Measurements from ENCODE around the gene RPL7A. TPM values are rescaled to one million over a fixed set of nuclear protein-coding genes. Genes with fewer than 3 reads are reported as not detected.

Gene RPL7A
- total and polyA plus RNA-seq, 2 of the 13 experiments (the other 11 are each of a cell fraction or from before 2014, with no cell fraction given): 2,401 to 2,938 TPM

- TF ChIP-seq ZNF317 (CRISPR knock-in tag; IDR thresholded peaks at IDR 0.05): no peak
- TF ChIP-seq ZXDC (CRISPR knock-in tag; IDR thresholded peaks at IDR 0.05): peak; percentile 60
- no peak for TF ChIP-seq ZBTB40 (IDR thresholded peaks at IDR 0.05)
- peak; percentile 70 for TF ChIP-seq ZBTB40 (CRISPR knock-in tag; IDR thresholded peaks at IDR 0.05)
- peak; percentile 46; the same call in 1 of the 2 replicates for TF ChIP-seq YEATS2 (CRISPR knock-in tag; IDR thresholded peaks at IDR 0.05; ENCODE audit: borderline replicate concordance)
- peak; percentile 98 for TF ChIP-seq ZFX (CRISPR knock-in tag; IDR thresholded peaks at IDR 0.05; ENCODE audit: low read depth)
- peak; percentile 42 for TF ChIP-seq RBM39 (IDR thresholded peaks at IDR 0.05; ENCODE audit: low read depth, low read length, poor library complexity, severe bottlenecking)
- peak; percentile 63; the same call in 1 of the 2 replicates for TF ChIP-seq CBFB (CRISPR knock-in tag; IDR thresholded peaks at IDR 0.05)
- TF ChIP-seq GABPA (IDR thresholded peaks at IDR 0.05; ENCODE audit: low read depth, low read length): peak; percentile 59
- TF ChIP-seq GABPA (CRISPR knock-in tag; IDR thresholded peaks at IDR 0.05; ENCODE audit: low read depth): peak; percentile 52; the same call in 1 of the 2 replicates
- peak; percentile 44 for TF ChIP-seq IKZF4 (CRISPR knock-in tag; IDR thresholded peaks at IDR 0.05; ENCODE audit: borderline replicate concordance, low read depth, not compliant biosample characterization)
- TF ChIP-seq SP1 (IDR thresholded peaks at IDR 0.05): no peak
- TF ChIP-seq SP1 (CRISPR knock-in tag; IDR thresholded peaks at IDR 0.05): peak; percentile 99
- TF ChIP-seq CERS6 (CRISPR knock-in tag; IDR thresholded peaks at IDR 0.05): no peak
- TF ChIP-seq AKAP8 (CRISPR knock-in tag; IDR thresholded peaks at IDR 0.05): peak; percentile 63; the same call in 1 of the 2 replicates
Measured at GRCh38 chr9:133375724-133376654, 28.0 kb downstream of the RPL7A start, which contains the start of the genes STKLD1 and SURF4 (continued).

All from HepG2 (cell line).